Activated CD4-positive, alpha-beta memory T cell treated with anti-CD3 and anti-CD28 coated beads, Interleukin-2, amount 10 ng/mL, durations not matched to agents 7 days and 5 days (primary cell): ENCODE measurements around the gene KCP. TPM values are rescaled to one million over a fixed set of nuclear protein-coding genes. Genes with fewer than 3 reads are reported as not detected.

Experiments used
- CTCF ChIA-PET: fragments of 350-600 bp; sonication (Branson Sonifier 250); formaldehyde crosslinking; loops from one replicate; lab custom pipeline; 2021; ENCODE audit warnings: antibody characterized with exemption, inconsistent platforms; lab: Charles Lee
- POLR2A ChIA-PET: fragments of 350-600 bp; sonication (Branson Sonifier 250); formaldehyde crosslinking; loops from one replicate; lab custom pipeline; 2021; ENCODE audit warnings: antibody characterized with exemption; lab: Charles Lee
- DNase-seq: peaks from one replicate; pipeline ENCODE4 v3.0.0-alpha.2; 2020
- H3K27ac Mint-ChIP-seq: one replicate; pipeline ENCODE4 v1.8.0; 2021; ENCODE audit warnings: mild to moderate bottlenecking, mixed read lengths
- H3K27me3 Mint-ChIP-seq: one replicate; pipeline ENCODE4 v1.8.0; 2021; ENCODE audit warnings: mixed read lengths
- H3K36me3 Mint-ChIP-seq: one replicate; pipeline ENCODE4 v1.8.0; 2021; ENCODE audit warnings: low read depth, mixed read lengths
- H3K4me1 Mint-ChIP-seq: one replicate; pipeline ENCODE4 v1.8.0; 2021; ENCODE audit warnings: mixed read lengths
- H3K4me3 Mint-ChIP-seq: one replicate; pipeline ENCODE4 v1.8.0; 2021; ENCODE audit warnings: mild to moderate bottlenecking, mixed read lengths
- H3K9me3 Mint-ChIP-seq: one replicate; pipeline ENCODE4 v1.8.0; 2021; ENCODE audit warnings: mixed read lengths
- total RNA-seq, 2 experiments: library from RNA; stranded (reverse); gene quantifications; one replicate each; pipeline ENCODE4 v1.2.3, GENCODE V29; 2021

The KCP gene
- total RNA-seq, 2 experiments from 2014 or later: 0.20 to 0.33 TPM

DNA sequence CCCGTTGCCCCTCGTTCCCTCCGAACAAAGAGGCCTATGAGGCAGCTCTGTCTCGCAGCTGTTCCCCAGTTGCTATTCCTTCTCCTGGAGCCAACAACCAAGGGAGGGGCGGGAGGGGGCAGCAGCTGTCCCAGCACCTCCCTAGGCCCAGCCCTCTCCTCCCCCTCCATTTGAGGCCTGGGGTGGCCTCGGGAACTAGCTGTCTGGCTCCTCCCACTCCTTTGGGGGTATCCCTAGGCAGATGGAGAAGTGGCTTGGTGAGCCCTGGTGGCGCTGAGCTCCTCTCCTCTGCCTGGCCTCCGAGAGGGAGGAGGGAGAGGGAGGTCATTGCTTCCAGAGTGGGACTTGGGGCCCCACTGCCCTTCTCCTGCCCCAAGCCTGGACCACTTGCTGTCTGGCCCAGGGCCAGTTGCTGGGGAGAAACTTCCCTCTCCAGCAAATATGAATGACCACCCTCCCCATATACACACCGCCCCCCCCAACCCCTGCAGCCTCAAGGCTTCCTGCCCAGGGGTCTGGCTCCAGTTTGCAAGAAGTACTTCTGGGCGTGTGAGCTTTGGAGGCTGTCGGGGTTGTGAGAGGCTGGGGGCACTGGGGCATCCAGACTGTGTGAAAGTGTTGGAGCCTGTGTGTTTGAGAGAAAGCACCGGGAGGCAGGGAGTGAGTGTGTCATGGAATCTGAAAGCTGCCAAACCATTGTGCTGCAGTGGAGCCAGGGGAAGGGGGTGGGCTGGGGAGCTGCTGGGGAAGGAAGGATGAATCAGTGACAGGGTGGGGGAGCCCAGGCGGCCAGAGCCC lies 77.2 kb downstream of the KCP start:
- Mint-ChIP-seq H3K36me3 (no peaks in the 10 kb centered on the region), H3K4me1 (peaks cover 8% of the 10 kb centered on the region), H3K4me3 (no peak overlapping the region), H3K9me3 (no peaks in the 10 kb centered on the region), H3K27me3 (peaks cover 34% of the 10 kb centered on the region), H3K27ac (no peak overlapping the region)
- CTCF ChIA-PET: interaction anchor here (0.6 to 2.7 kb wide), 2 partner anchors 10 to 30 kb away, joined by 3 to 11 read pairs; partner anchors contain the start of gene ATP6V1F
- DNase-seq: no peak
- POLR2A ChIA-PET: no interaction called here

DNA sequence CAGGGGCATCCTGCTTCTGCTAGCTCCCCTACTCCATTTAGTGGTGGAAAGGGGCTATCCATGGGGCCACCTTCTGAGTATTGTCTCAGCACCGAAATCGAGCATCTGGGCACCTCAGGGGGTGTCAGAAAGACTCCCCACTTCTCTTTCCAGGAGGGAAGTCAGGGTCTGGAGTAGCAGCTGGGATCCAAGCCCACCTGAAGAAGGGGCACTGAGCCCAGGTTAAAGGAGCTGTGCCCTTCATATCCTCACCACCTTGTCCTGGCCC lies 77.7 kb downstream of the KCP start:
- peaks cover 38% of the 10 kb centered on the region for H3K27me3 Mint-ChIP-seq
- DNase-seq: no peak
- CTCF ChIA-PET: interaction anchor here (0.6 to 2.7 kb wide), 2 partner anchors 11 to 30 kb away, joined by 3 to 11 read pairs; partner anchors contain the start of gene ATP6V1F
- H3K9me3 Mint-ChIP-seq: no peaks in the 10 kb centered on the region
- H3K36me3 Mint-ChIP-seq: no peaks in the 10 kb centered on the region
- H3K4me1 Mint-ChIP-seq: peaks cover 8% of the 10 kb centered on the region
- no peak overlapping the region for H3K27ac Mint-ChIP-seq
- no peak overlapping the region for H3K4me3 Mint-ChIP-seq
- POLR2A ChIA-PET: no interaction called here

DNA sequence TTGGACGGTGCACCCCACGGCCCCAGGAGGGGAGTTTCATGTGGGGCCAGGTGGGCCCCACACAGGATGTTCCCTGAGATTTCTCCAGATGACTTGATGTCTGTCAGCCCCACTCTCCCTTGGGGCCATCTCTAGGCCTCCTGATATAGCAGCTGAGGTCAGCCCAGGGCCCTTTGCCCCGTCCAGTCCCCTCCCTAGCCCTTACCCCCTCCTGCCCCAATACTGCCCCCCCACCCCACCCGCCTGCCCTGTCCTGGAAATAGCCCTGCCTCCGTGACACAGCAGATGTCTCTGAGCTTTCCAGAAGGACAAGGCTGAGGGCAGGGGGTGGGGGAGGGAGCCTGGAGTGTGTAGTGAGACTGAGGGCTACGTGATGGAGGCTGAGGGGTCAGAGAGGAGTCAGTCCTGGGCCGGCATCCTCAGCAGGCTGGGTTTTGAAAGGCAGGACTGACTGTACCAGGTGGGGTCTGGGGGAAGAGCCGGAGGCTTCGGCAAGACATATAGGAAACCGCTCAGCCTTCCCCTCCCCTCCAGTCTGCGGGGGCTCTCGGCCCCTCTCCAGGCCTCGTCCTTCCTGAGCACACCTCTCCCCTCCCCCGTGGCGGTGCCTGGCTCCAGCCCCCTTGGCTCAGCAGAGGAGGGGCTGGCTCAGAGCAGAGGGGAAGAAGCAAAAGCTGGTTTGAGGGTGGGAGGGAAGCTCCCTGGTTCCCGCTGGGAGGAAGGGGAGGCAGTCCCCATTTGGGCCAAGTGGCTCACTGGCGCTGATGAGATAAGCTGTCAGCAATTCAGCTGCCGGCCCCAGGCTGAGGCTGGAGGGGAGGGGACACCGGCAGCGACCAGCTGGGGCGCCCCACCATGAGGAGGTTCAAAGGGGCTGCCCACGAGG lies 78.3 kb downstream of the KCP start:
- Mint-ChIP-seq H3K4me1 (peaks cover 8% of the 10 kb centered on the region), H3K4me3 (no peak overlapping the region), H3K36me3 (no peaks in the 10 kb centered on the region), H3K9me3 (no peaks in the 10 kb centered on the region), H3K27ac (no peak overlapping the region), H3K27me3 (peaks cover 38% of the 10 kb centered on the region)
- CTCF ChIA-PET: interaction anchor here (0.6 to 2.7 kb wide), 2 partner anchors 11 to 31 kb away, joined by 3 to 11 read pairs; partner anchors contain the start of gene ATP6V1F
- DNase-seq: no peak
- POLR2A ChIA-PET: no interaction called here

- peaks cover 38% of the 10 kb centered on the region for H3K27me3 Mint-ChIP-seq
- H3K36me3 Mint-ChIP-seq: no peaks in the 10 kb centered on the region
- no peaks in the 10 kb centered on the region for H3K9me3 Mint-ChIP-seq
- no peak overlapping the region for H3K27ac Mint-ChIP-seq
- H3K4me1 Mint-ChIP-seq: peaks cover 8% of the 10 kb centered on the region
- no peak for DNase-seq
- ChIA-PET POLR2A (no interaction called here), CTCF (interaction anchor here (0.5 to 2.7 kb wide), 2 partner anchors 32 to 327 kb away, joined by 3 to 11 read pairs; partner anchors contain the start of gene ATP6V1F)
- H3K4me3 Mint-ChIP-seq: no peak overlapping the region
Observed at GRCh38 chr7:128831178-128831993, 79.1 kb downstream of the KCP start.

GRCh38 chr7:128830231-128831177 lies 80.0 kb downstream of the KCP start, which contains the start of gene FLNC:
FLNC (plus strand) TSS chr7:128830406; CDS start chr7:128830638, 232 bp downstream.
- Mint-ChIP-seq H3K27ac (no peak within 1 kb of the TSS), H3K9me3 (no peaks in the 10 kb centered on the region), H3K27me3 (peaks cover 38% of the 10 kb centered on the region), H3K4me3 (peak within 1 kb of the TSS; percentile 21), H3K36me3 (no peaks in the 10 kb centered on the region), H3K4me1 (peaks cover 8% of the 10 kb centered on the region)
- peak; percentile 35 for DNase-seq
- ChIA-PET POLR2A (no interaction called here), CTCF (interaction anchor here (0.5 to 2.7 kb wide), 2 partner anchors 33 to 327 kb away, joined by 3 to 11 read pairs; partner anchors contain the start of gene ATP6V1F)

- CTCF ChIA-PET: no interaction called here
Observed at GRCh38 chr7:128829391-128830166, 80.9 kb downstream of the KCP start.

GRCh38 chr7:128827971-128828711 lies 82.4 kb downstream of the KCP start:
- POLR2A ChIA-PET: no interaction called here
- CTCF ChIA-PET: interaction anchor here (0.7 to 1.2 kb wide), 2 partner anchors 56 to 916 kb away, joined by 4 to 5 read pairs; no protein-coding TSS in a partner anchor

More at GRCh38 chr7:128829391-128830166, 80.9 kb downstream of the KCP start:
- no peak overlapping the region for H3K27ac Mint-ChIP-seq
- no peak for DNase-seq
- peak overlapping the region; percentile 21 for H3K4me3 Mint-ChIP-seq
- no peaks in the 10 kb centered on the region for H3K9me3 Mint-ChIP-seq
- peaks cover 38% of the 10 kb centered on the region for H3K27me3 Mint-ChIP-seq
- H3K4me1 Mint-ChIP-seq: peaks cover 8% of the 10 kb centered on the region
- POLR2A ChIA-PET: no interaction called here
- H3K36me3 Mint-ChIP-seq: no peaks in the 10 kb centered on the region

GRCh38 chr7:128827248-128827958 lies 83.1 kb downstream of the KCP start:
- Mint-ChIP-seq H3K4me1 (peaks cover 8% of the 10 kb centered on the region), H3K27me3 (peaks cover 31% of the 10 kb centered on the region), H3K36me3 (no peaks in the 10 kb centered on the region), H3K4me3 (no peak overlapping the region), H3K27ac (no peak overlapping the region), H3K9me3 (no peaks in the 10 kb centered on the region)
- ChIA-PET CTCF (no interaction called here), POLR2A (no interaction called here)
- DNase-seq: no peak

More at GRCh38 chr7:128827971-128828711, 82.4 kb downstream of the KCP start:
- Mint-ChIP-seq H3K4me3 (no peak overlapping the region), H3K27ac (no peak overlapping the region), H3K27me3 (peaks cover 31% of the 10 kb centered on the region), H3K4me1 (peaks cover 8% of the 10 kb centered on the region), H3K36me3 (no peaks in the 10 kb centered on the region), H3K9me3 (no peaks in the 10 kb centered on the region)
- no peak for DNase-seq

GRCh38 chr7:128826916-128827247 lies 83.6 kb downstream of the KCP start:
- no peak overlapping the region for H3K27ac Mint-ChIP-seq
- H3K4me3 Mint-ChIP-seq: no peak overlapping the region
- POLR2A ChIA-PET: interaction anchor here (0.6 kb wide), 1 partner anchor 155 kb away, joined by 3 read pairs; no protein-coding TSS in a partner anchor
- no peak for DNase-seq
- no peaks in the 10 kb centered on the region for H3K9me3 Mint-ChIP-seq
- peaks cover 8% of the 10 kb centered on the region for H3K4me1 Mint-ChIP-seq
- H3K36me3 Mint-ChIP-seq: no peaks in the 10 kb centered on the region
- CTCF ChIA-PET: no interaction called here
- H3K27me3 Mint-ChIP-seq: peaks cover 30% of the 10 kb centered on the region
